ENCODE results near the gene KLHL8.

GRCh38 chr4:87236861-87237260 lies 16.4 kb upstream of the KLHL8 start:
- TF ChIP-seq CTCF (IDR thresholded peaks at IDR 0.05), result no peak
- no peak for TF ChIP-seq EP300 (IDR thresholded peaks at IDR 0.05)
